SH-SY5Y (cell line): ENCODE data around the gene RNLS.

Experiments used
- GATA2 ChIP-seq: IDR thresholded peaks from 2 replicates; pipeline ENCODE4 v1.6.1; 2011; ENCODE audit warnings: mild to moderate bottlenecking, low read depth, low read length
- GATA3 ChIP-seq: IDR thresholded peaks from 2 replicates; pipeline ENCODE4 v1.6.1; 2011; ENCODE audit warnings: low read depth, mild to moderate bottlenecking, low read length, moderate library complexity

DNA sequence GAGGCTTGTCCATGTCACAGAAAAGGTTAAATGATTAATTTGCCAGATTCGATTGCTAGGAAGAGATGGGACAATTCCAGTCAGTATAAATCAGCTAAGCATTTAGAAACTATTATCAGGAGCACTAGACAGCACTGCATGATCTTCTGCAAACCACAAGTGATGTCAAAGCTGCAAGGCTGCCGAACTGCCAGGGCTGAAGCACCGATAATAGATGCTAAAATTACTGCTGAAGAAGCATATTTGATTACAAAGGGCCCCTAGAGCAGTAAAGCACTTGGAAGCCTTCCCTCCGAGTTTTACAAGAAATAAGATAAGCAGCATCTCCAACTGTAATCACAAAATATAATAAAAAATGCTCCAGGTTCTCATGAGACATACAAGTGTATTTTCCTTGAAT is 40.6 kb downstream of the RNLS start:
- no peak for TF ChIP-seq GATA2
- no peak for TF ChIP-seq GATA3
